ENCODE measurements around the gene CCR5AS.

Gene CCR5AS

DNA sequence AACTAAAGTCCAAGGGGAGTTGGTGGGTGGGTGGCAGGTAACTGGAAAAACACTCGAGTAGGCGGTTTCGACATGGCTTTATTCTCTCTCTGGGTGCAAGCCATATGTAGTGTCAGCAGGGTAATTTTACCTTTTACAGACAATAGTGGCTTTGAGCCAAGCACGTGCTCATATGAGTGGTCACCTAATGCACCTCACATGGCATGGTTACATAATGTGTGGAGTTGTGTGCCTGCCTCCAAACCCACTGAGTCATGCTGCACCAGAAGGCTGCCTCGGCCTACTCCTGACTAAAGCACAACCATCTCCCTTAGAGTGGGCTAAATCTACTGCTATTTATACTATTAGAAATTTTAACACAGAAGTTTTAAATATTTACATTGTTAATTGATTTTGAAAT lies 16.7 kb upstream of the CCR5AS start (continued):
- TF ChIP-seq MXD4 (CRISPR knock-in tag; IDR thresholded peaks at IDR 0.05; ENCODE audit: borderline replicate concordance) (no peak), NFATC4 (CRISPR knock-in tag; IDR thresholded peaks at IDR 0.05) (no peak), RELA (CRISPR knock-in tag; IDR thresholded peaks at IDR 0.05; ENCODE audit: borderline replicate concordance) (no peak)
- TF ChIP-seq, protein P1, sequence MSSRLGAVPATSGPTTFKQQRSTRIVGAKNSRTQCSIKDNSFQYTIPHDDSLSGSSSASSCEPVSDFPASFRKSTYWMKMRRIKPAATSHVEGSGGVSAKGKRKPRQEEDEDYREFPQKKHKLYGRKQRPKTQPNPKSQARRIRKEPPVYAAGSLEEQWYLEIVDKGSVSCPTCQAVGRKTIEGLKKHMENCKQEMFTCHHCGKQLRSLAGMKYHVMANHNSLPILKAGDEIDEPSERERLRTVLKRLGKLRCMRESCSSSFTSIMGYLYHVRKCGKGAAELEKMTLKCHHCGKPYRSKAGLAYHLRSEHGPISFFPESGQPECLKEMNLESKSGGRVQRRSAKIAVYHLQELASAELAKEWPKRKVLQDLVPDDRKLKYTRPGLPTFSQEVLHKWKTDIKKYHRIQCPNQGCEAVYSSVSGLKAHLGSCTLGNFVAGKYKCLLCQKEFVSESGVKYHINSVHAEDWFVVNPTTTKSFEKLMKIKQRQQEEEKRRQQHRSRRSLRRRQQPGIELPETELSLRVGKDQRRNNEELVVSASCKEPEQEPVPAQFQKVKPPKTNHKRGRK (CRISPR knock-in tag; IDR thresholded peaks at IDR 0.05; ENCODE audit: borderline replicate concordance): no peak

DNA sequence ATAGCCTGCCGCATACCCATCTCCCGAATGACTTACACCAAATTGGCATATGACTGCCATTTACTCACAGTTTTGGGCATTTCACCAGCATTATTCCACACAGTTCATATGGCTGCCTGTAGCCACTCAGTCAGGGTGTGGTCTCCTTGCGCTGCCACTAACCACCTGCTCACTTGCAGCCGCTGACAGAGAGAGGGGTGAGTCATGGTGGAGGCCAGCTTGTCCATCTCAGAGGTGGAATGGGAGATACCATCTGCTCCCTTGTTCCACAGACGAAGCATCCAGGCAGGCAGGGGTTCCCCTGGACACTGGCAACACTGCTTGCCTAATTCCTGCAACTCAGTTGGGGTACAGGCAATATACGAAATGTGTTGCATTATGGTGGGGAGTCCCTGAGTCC lies 15.8 kb upstream of the CCR5AS start:
- no peaks in the 10 kb centered on the region for H3K9me3 Mint-ChIP-seq
- CTCF ChIA-PET: no interaction called here
- POLR2A ChIA-PET: no interaction called here
- ATAC-seq: no peak
- peaks cover 13% of the 10 kb centered on the region for H3K4me1 Mint-ChIP-seq
- H3K36me3 Mint-ChIP-seq: no peaks in the 10 kb centered on the region
- DNase-seq (ENCODE audit: low spot score): no peak
- no peak overlapping the region for H3K4me3 Mint-ChIP-seq
- TF ChIP-seq TEAD4 (CRISPR knock-in tag; IDR thresholded peaks at IDR 0.05): no peak
- TF ChIP-seq ZNF232 (CRISPR knock-in tag; IDR thresholded peaks at IDR 0.05): no peak
- TF ChIP-seq ZNF121 (CRISPR knock-in tag; IDR thresholded peaks at IDR 0.05): no peak
- TF ChIP-seq, protein P2, sequence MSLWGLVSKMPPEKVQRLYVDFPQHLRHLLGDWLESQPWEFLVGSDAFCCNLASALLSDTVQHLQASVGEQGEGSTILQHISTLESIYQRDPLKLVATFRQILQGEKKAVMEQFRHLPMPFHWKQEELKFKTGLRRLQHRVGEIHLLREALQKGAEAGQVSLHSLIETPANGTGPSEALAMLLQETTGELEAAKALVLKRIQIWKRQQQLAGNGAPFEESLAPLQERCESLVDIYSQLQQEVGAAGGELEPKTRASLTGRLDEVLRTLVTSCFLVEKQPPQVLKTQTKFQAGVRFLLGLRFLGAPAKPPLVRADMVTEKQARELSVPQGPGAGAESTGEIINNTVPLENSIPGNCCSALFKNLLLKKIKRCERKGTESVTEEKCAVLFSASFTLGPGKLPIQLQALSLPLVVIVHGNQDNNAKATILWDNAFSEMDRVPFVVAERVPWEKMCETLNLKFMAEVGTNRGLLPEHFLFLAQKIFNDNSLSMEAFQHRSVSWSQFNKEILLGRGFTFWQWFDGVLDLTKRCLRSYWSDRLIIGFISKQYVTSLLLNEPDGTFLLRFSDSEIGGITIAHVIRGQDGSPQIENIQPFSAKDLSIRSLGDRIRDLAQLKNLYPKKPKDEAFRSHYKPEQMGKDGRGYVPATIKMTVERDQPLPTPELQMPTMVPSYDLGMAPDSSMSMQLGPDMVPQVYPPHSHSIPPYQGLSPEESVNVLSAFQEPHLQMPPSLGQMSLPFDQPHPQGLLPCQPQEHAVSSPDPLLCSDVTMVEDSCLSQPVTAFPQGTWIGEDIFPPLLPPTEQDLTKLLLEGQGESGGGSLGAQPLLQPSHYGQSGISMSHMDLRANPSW (CRISPR knock-in tag; conservative IDR thresholded peaks at IDR 0.05; ENCODE audit: low read depth): no peak
- TF ChIP-seq, protein P3, sequence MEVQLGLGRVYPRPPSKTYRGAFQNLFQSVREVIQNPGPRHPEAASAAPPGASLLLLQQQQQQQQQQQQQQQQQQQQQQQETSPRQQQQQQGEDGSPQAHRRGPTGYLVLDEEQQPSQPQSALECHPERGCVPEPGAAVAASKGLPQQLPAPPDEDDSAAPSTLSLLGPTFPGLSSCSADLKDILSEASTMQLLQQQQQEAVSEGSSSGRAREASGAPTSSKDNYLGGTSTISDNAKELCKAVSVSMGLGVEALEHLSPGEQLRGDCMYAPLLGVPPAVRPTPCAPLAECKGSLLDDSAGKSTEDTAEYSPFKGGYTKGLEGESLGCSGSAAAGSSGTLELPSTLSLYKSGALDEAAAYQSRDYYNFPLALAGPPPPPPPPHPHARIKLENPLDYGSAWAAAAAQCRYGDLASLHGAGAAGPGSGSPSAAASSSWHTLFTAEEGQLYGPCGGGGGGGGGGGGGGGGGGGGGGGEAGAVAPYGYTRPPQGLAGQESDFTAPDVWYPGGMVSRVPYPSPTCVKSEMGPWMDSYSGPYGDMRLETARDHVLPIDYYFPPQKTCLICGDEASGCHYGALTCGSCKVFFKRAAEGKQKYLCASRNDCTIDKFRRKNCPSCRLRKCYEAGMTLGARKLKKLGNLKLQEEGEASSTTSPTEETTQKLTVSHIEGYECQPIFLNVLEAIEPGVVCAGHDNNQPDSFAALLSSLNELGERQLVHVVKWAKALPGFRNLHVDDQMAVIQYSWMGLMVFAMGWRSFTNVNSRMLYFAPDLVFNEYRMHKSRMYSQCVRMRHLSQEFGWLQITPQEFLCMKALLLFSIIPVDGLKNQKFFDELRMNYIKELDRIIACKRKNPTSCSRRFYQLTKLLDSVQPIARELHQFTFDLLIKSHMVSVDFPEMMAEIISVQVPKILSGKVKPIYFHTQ (CRISPR knock-in tag; IDR thresholded peaks at IDR 0.05): no peak
- no peak for TF ChIP-seq NR2C2 (CRISPR knock-in tag; IDR thresholded peaks at IDR 0.05)
- TF ChIP-seq, protein P4, sequence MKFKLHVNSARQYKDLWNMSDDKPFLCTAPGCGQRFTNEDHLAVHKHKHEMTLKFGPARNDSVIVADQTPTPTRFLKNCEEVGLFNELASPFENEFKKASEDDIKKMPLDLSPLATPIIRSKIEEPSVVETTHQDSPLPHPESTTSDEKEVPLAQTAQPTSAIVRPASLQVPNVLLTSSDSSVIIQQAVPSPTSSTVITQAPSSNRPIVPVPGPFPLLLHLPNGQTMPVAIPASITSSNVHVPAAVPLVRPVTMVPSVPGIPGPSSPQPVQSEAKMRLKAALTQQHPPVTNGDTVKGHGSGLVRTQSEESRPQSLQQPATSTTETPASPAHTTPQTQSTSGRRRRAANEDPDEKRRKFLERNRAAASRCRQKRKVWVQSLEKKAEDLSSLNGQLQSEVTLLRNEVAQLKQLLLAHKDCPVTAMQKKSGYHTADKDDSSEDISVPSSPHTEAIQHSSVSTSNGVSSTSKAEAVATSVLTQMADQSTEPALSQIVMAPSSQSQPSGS (CRISPR knock-in tag; IDR thresholded peaks at IDR 0.05; ENCODE audit: borderline replicate concordance, low read depth): no peak
- no peak for TF ChIP-seq KAT7 (CRISPR knock-in tag; IDR thresholded peaks at IDR 0.05; ENCODE audit: borderline replicate concordance)
- no peak for TF ChIP-seq MYBL2 (CRISPR knock-in tag; IDR thresholded peaks at IDR 0.05)
- TF ChIP-seq NFATC4 (CRISPR knock-in tag; IDR thresholded peaks at IDR 0.05): no peak
- TF ChIP-seq NFE2L1 (CRISPR knock-in tag; IDR thresholded peaks at IDR 0.05): no peak
- TF ChIP-seq TCF7 (CRISPR knock-in tag; IDR thresholded peaks at IDR 0.05; ENCODE audit: low read depth): no peak
- no peak for TF ChIP-seq SMAD4 (CRISPR knock-in tag; IDR thresholded peaks at IDR 0.05)
- no peak for TF ChIP-seq OVOL2 (CRISPR knock-in tag; IDR thresholded peaks at IDR 0.05; ENCODE audit: borderline replicate concordance)
- TF ChIP-seq GTF2I (CRISPR knock-in tag; conservative IDR thresholded peaks at IDR 0.05): no peak
- TF ChIP-seq, protein P5, sequence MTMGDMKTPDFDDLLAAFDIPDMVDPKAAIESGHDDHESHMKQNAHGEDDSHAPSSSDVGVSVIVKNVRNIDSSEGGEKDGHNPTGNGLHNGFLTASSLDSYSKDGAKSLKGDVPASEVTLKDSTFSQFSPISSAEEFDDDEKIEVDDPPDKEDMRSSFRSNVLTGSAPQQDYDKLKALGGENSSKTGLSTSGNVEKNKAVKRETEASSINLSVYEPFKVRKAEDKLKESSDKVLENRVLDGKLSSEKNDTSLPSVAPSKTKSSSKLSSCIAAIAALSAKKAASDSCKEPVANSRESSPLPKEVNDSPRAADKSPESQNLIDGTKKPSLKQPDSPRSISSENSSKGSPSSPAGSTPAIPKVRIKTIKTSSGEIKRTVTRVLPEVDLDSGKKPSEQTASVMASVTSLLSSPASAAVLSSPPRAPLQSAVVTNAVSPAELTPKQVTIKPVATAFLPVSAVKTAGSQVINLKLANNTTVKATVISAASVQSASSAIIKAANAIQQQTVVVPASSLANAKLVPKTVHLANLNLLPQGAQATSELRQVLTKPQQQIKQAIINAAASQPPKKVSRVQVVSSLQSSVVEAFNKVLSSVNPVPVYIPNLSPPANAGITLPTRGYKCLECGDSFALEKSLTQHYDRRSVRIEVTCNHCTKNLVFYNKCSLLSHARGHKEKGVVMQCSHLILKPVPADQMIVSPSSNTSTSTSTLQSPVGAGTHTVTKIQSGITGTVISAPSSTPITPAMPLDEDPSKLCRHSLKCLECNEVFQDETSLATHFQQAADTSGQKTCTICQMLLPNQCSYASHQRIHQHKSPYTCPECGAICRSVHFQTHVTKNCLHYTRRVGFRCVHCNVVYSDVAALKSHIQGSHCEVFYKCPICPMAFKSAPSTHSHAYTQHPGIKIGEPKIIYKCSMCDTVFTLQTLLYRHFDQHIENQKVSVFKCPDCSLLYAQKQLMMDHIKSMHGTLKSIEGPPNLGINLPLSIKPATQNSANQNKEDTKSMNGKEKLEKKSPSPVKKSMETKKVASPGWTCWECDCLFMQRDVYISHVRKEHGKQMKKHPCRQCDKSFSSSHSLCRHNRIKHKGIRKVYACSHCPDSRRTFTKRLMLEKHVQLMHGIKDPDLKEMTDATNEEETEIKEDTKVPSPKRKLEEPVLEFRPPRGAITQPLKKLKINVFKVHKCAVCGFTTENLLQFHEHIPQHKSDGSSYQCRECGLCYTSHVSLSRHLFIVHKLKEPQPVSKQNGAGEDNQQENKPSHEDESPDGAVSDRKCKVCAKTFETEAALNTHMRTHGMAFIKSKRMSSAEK (CRISPR knock-in tag; IDR thresholded peaks at IDR 0.05; ENCODE audit: borderline replicate concordance): no peak
- no peak overlapping the region for H3K27ac Mint-ChIP-seq
- no peaks in the 10 kb centered on the region for H3K27me3 Mint-ChIP-seq (ENCODE audit: low read depth)
